HG03460 (cell line): ENCODE data around the gene STING1.
A peak's percentile ranks its signal among the peaks of the same experiment; 100 is the strongest.

Source experiments
- ATAC-seq: cut with Tn5 transposase; IDR thresholded peaks from one replicate; pipeline ENCODE4 v1.9.1; 2021; ENCODE audit not compliant: unreplicated experiment

Gene STING1

DNA sequence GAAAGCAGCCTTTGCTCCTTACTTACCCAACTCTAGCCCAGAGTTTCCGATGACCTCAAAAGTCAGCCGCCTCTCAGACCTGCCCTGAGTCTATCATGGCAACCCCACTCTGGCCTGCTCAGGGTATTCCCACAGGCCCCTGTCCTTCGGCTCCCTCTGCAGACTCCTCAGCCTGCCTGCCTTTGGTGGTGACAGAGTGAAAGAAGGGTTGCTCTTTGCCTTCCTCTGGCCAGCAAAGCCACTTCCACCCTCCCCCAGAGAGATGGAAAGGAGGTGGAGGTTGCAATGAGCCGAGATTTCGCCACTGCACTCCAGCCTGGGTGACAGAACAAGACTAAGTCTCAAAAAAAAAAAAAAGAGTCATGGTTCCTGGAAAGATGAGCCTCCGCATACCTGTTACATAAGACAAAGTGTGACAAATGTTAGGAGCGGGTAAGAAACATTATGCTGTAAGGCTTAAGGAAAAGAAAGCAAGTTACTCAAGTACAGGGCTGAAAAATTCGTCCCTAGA is 14.1 kb downstream of the STING1 start:
- ATAC-seq: no peak

DNA sequence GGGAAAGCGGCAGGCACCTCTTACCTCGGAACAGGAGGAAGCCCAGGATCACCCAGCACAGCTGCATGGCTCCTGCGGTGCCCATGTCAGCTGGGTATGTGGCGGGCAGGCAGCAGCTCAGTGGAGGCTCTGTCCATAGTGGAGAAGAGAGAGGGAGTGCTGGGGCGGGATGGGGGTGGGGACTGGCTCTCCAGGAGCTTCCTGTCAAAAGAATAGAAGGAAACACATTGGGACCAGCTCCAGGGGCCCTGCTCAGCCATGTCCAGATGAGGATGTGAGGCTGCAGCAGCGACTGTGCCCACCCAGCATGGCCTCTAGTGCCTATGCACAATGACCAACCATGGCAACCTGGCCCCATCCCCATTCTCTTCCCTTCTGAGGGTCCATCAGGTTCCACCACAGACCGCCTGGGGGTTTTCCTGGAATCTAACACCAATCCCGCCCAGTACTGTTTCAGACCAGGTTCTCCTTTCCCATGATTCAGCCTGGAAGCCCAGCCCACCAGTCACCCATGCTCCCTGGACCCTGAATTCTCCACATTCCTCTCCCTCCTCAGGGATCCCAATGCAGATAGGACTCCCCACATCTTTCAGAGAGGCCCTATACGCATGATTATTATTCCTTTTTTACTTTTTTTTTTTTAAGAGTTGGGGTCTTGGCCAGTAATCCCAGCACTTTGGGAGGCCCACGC is 19.8 kb downstream of the STING1 start, which contains the start of gene ECSCR:
Gene ECSCR (minus strand): TSS at position 158 of the 691 bp plus-strand sequence. CDS start 73 bp downstream, at position 85.
- ATAC-seq: no peak

DNA sequence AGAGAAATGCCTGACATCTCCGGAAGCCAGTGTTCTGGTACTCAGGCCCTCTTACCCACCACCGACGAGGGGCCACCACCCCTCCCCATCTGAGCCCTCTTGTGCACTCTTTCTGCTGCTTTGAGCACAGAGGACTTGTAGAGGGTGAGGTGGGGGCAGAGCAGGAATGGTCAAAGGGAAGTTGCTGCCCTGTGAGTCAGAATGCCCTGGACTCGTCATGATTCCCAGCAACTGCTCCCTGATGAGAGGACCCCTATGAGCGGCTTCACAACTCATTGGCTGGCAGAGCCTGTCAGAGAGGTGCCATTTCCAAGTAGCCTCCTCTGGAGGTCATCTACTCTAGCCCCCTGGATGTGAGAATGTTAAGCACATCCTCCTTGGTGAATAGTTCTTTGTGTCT is 20.9 kb downstream of the STING1 start:
- no peak for ATAC-seq

GRCh38 chr5:139461176-139461575 is 21.4 kb downstream of the STING1 start:
- ATAC-seq: no peak

DNA sequence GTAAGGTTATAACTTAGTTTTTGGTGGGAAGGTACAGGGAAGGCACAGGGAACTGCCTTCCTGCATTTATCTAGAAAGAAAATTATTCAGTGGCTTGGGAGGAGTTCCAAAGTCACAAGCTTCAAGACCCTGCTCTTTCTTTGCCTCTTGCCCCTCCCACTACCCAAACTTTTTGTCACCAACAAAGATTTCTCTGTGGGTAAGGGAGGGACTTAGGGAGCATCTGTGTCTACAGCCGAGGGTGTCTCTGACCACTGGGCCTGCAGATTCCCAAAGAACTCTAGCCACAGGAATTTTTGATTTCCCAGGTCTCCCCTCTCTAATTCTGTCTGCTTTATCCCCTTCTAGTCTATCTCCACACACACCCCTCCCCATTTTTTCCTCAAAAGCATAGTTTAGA is 22.1 kb downstream of the STING1 start:
- no peak for ATAC-seq

- ATAC-seq: peak; percentile 25
These were observed 23.1 kb downstream of the STING1 start for GRCh38 chr5:139459451-139459934.

GRCh38 chr5:139458580-139459407 is 23.8 kb downstream of the STING1 start:
- peak; percentile 59 for ATAC-seq

GRCh38 chr5:139457653-139458306 is 24.8 kb downstream of the STING1 start:
- ATAC-seq: no peak

GRCh38 chr5:139457241-139457640 is 25.3 kb downstream of the STING1 start:
- ATAC-seq: no peak

- no peak for ATAC-seq
These were observed 25.8 kb downstream of the STING1 start for GRCh38 chr5:139456776-139457175.

DNA sequence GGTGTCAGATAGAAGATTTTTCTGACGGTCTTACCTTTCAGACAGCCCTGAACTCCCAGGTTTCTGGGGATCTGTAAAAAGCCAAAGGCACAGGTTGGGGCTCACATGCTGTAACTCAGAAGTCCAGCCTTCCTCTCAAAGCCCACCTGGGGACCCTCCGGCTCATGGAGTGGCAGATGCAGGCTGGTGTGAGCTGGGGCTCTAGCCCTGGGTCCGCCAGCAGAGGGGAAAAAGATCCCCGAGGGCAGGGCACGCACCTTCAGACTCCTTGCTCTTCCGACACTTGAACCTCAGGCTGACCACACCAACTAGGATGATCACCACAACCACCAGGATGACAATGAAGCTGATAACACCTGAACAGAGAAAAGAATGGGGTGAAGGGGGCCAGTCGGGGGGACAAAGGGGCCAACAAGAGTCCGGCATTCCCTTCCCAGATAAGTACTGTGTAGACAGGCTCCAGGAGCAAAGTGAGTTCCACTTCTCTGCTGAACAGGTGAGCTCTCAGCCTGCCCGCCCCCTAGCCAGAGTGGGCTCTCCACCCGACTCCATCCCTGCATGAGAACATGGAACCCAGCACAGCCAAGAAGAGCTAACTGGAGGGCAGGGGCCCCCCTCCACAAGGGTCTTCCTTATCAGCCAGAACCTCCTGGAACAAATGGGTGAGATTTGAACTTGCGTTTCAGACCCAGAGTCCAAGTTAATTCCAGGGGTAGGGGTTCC is 27.8 kb downstream of the STING1 start:
- no peak for ATAC-seq

- no peak for ATAC-seq
These were observed 28.6 kb downstream of the STING1 start for GRCh38 chr5:139453683-139454567.

DNA sequence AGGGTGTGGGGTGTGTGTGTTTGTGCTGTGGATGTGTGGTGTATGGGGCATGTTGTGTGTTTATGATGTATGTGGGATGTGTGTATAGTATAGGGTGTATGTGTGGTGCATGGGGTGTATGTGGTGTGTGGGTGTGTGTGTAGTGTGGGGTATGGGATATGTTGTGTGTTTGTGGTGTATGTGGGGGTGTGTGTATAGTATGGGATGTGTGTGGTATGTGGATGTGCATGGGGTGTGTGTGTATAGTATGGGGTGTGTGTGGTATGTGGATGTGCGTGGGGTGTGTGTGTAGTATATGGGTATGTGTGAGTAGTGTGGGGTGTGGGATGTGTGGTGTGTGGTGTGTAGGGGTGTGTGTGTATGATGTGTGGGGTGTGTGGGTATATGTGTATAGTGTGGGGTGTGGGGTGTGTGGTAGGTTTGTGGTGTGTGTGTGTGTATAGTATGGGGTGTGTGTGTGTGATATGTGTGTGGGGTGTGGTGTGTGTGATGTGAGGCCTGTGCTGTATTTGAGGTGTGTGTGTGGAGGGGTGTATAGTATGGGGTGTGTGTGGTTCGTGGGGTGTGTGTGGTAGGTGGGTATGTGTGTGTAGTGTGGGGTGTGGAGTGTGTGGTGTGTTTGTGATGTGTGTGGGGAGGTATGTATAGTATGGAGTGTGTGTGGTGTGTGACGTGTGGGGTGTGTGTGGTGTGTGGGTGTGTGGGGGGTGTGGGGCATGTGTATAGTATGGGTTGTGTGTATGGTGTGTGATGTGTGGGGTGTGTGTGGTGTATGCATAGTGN is 30.5 kb downstream of the STING1 start:
- ATAC-seq: no peak

DNA sequence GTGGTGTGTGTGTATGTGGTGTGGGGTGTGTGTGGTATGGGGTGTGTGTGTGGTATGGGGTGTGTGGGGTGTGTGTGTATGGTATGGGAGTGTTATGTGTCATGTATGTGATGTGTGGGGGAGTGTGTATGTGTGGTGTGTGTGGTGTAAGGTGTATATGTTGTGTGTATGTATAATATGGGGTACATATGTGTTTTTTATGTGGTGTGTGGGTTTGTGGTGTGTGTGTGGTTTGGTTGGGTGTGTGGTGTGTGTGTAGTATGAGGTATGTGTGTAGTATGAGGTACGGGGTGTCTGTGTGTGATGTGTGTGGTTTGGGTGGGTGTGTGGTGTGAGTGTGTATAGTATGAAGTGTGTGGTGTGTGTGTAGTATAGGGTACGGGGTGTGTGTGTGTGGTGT is 31.4 kb downstream of the STING1 start:
- no peak for ATAC-seq

GRCh38 chr5:139446956-139447779 is 35.4 kb downstream of the STING1 start:
- no peak for ATAC-seq

DNA sequence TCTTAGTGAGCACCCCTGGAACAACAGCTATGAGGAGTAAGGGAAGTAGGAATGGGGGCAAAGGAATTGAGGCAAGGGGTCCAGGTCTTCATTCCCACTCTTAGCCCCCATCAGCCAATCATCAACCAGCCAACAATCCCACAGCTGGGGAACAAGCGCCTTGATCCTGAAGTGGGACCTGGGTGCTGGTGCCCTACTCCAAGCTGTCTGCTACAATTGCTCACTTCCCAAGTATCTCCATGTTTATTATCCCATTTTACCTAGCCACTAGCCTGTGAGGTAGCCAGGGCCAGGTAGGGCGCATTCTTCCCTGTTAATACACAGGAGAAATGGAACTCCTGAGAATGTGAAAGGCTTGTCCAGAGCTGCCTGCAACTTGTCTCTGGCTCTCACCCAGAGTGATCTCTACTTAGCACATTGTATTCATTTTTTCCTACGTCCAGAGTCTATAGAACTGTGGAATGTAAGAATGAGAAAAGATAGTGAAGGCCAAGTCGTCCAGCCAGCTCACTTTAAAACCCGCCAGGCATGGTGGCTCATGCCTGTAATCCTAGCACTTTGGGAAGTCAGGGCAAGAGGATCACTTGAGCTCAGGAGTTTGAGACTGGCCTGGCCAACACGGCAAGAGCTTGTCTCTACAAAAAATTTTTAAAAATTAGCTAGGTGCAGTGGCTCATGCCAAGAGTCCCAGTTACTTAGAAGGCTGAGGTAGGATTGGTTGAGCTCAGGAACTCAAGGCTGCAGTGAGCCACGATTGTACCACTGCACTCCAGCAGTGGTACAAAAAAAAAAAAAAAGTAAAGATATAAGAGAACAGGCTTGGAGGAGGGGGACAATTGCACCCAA is 37.0 kb downstream of the STING1 start:
- no peak for ATAC-seq

DNA sequence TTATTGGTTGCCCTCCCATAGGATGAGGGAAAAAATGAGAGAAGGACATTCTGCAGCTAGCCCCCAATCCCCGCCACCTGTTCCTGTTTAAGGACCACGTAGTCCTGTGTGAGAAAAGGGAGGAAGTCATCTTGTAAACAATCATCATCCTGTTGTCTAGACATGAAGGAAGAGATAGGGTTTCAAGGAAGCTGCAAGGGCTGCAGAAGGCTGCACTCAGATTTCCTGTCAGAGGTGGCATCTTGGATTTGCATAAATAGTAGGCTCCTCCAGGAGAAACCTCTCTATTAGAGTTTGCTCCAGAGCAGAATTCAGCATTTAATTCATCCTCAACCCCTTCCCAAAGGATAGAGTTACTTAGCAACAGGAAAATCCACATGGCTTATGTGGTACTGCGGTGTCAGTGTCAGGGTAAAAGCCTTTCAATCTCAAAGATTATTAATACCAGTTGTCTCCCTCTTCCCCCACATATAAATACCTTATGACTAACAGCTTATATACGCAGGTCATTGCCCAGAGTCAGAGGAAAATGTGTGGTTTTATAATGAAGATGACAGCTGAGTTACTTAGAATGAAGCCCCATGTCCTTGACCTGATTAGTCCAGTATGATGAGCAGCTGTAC is 38.6 kb downstream of the STING1 start:
- ATAC-seq: no peak
